HL-60 (cell line): ENCODE results near the gene PMEPA1.

Source experiments
- DNase-seq, 2 experiments: peaks; one replicate each; pipeline ENCODE4 v3.0.0-alpha.2; 2010 to 2020; ENCODE audit warnings: low read depth in 1 of 2, low spot score in 1 of 2
- H3K27ac ChIP-seq: fragments of 250-450 bp; sonication (Bioruptor Pico); replicated peaks from 2 replicates; pipeline ENCODE4 v1.5.1; 2020; ENCODE audit warnings: mild to moderate bottlenecking, moderate library complexity
- H3K27me3 ChIP-seq: fragments of 250-450 bp; sonication (Bioruptor Pico); 2 replicates; pipeline ENCODE4 v1.5.1; 2021; ENCODE audit warnings: mild to moderate bottlenecking, moderate library complexity; ENCODE audit not compliant: insufficient read depth, poor library complexity, severe bottlenecking
- H3K4me3 ChIP-seq: replicated peaks from 2 replicates; pipeline ENCODE4 v1.5.1; 2011; ENCODE audit warnings: mild to moderate bottlenecking, control low read depth, low read length; ENCODE audit not compliant: insufficient read depth
- CTCF ChIP-seq: IDR thresholded peaks from one replicate; pipeline ENCODE4 v1.5.1; 2011; ENCODE audit warnings: low read length, control low read depth, inconsistent platforms; ENCODE audit not compliant: insufficient read depth
- GABPA ChIP-seq: IDR thresholded peaks from 2 replicates; pipeline ENCODE4 v1.6.1; 2012; ENCODE audit warnings: low read depth
- POLR2AphosphoS5 ChIP-seq: IDR thresholded peaks from 2 replicates; pipeline ENCODE4 v1.6.1; 2012; ENCODE audit warnings: low read depth
- REST ChIP-seq: IDR thresholded peaks from 2 replicates; pipeline ENCODE4 v1.6.1; 2012; ENCODE audit warnings: low read depth; ENCODE audit not compliant: insufficient replicate concordance
- SPI1 ChIP-seq: IDR thresholded peaks from 2 replicates; pipeline ENCODE4 v1.6.1; 2012; ENCODE audit warnings: low read depth, mild to moderate bottlenecking, borderline replicate concordance

The PMEPA1 gene

DNA sequence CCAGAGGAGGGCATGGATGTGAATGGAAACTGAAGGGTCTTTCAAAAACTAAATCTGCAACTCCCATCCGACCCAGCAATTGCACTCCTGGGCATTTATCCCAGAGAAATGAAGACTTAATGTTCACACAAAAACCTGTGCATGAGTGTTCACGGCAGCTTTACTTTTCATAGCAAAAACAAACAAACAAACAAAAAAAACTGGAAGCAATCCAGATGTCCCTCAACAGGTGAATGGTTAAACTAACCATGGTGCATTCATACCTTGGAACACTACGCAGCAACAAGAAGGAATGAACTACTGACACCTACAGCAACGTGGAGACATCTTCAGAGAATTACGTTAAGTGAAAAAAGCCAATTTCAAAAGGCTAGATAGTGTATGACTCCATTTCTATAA, 32.2 kb downstream of the PMEPA1 start:
- TF ChIP-seq CTCF = no peak
- no peak for TF ChIP-seq REST
- no peak for DNase-seq
- no peak overlapping the region for H3K4me3 ChIP-seq
- peaks cover 17% of the 10 kb centered on the region for H3K27me3 ChIP-seq
- no peak overlapping the region for H3K27ac ChIP-seq

- H3K27me3 ChIP-seq = peaks cover 16% of the 10 kb centered on the region
- H3K27ac ChIP-seq = no peak overlapping the region
- TF ChIP-seq GABPA (no peak), SPI1 (no peak), REST (no peak), CTCF (no peak), POLR2AphosphoS5 (no peak)
Measured at GRCh38 chr20:57676589-57677583, 32.9 kb downstream of the PMEPA1 start.

GRCh38 chr20:57675773-57676172, 34.0 kb downstream of the PMEPA1 start:
- TF ChIP-seq CTCF = no peak
- no peak for TF ChIP-seq SPI1
- no peak for TF ChIP-seq REST
- no peak for TF ChIP-seq GABPA
- no peak for TF ChIP-seq POLR2AphosphoS5
- Histone ChIP-seq H3K27me3 (peaks cover 9% of the 10 kb centered on the region), H3K4me3 (no peak overlapping the region), H3K27ac (no peak overlapping the region)
- no peak for DNase-seq

More at GRCh38 chr20:57676589-57677583, 32.9 kb downstream of the PMEPA1 start:
- H3K4me3 ChIP-seq = no peak overlapping the region
- DNase-seq = no peak
